ENCODE results near the gene VAMP5. TPM values are rescaled to one million over a fixed set of nuclear protein-coding genes. Genes with fewer than 3 reads are reported as not detected.
"Not testable (repeated sequence)": the region's sequence is repeated elsewhere in the genome, so short reads cannot be mapped to it uniquely, and the experiment has no call there.

VAMP5 gene
- total RNA-seq, 8 experiments from 2014 or later = 0.27 to 50.2 (median 4.1) TPM; not detected in 1

DNA sequence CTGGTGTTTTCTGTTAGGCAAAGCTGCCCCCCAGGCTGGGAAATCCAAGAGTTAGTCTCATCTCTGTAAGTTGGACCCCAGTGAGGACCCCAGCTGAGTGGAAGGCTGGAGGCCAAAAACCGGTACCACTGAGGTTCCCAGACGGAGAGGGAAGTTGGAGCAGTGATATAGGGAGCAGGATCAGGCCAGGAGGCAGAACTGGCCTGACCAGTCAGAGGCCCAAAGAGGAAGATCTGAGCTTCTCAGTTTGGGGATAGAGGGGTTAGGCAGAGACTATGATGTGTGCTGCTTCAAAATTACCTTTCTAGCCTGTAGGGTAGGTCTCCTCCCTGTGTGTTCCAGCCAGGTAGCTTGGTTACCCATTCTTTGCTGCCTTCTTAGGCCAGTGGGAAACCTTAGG lies 6.7 kb downstream of the VAMP5 start:
- Histone ChIP-seq H3K4me3 (no peak overlapping the region), H3K27ac (no peak overlapping the region), H3K4me1 (replicated peaks in 1 of 2) (peaks cover 5 to 8% of the 10 kb centered on the region in 2 donors)
- in situ Hi-C loops (cut with MboI; ENCODE audit: low pct_unique_long_range_greater_than_20kb in 2 of 9, low sequenced_read_pairs in 9 of 9, unreplicated experiment in 9 of 9) = no loop called here
- 42 to 63% methylated on average over 2 of the region's 2 CpGs; no CpG with 5 or more reads in 8 of the 10 experiments for WGBS, 10 experiments
- no peak for ATAC-seq (replicated peaks in 6 of 8)

DNA sequence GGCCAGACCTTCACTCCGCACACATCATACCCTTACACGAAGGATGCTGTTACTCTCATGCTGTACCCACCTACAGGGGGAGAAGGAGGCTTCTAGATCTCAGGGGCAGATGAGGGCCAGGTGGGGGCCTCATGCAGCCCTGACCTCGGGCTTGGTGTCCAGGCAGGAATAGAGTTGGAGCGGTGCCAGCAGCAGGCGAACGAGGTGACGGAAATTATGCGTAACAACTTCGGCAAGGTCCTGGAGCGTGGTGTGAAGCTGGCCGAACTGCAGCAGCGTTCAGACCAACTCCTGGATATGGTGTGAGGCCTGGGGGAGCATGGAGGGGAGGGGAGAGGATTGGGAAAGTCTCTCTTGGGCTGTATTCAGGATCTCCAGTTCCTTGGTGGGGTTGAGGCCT lies 7.3 kb downstream of the VAMP5 start:
- WGBS, 10 experiments = 53 to 87% methylated on average over 3 of the region's 12 CpGs; no CpG with 5 or more reads in 8 of the 10 experiments
- no peak for ATAC-seq (replicated peaks in 6 of 8)
- Histone ChIP-seq H3K4me3 (no peak overlapping the region), H3K27ac (no peak overlapping the region), H3K4me1 (replicated peaks in 1 of 2) (peaks cover 8 to 10% of the 10 kb centered on the region in 2 donors)
- in situ Hi-C loops (cut with MboI; ENCODE audit: low pct_unique_long_range_greater_than_20kb in 2 of 9, low sequenced_read_pairs in 9 of 9, unreplicated experiment in 9 of 9) = no loop called here

DNA sequence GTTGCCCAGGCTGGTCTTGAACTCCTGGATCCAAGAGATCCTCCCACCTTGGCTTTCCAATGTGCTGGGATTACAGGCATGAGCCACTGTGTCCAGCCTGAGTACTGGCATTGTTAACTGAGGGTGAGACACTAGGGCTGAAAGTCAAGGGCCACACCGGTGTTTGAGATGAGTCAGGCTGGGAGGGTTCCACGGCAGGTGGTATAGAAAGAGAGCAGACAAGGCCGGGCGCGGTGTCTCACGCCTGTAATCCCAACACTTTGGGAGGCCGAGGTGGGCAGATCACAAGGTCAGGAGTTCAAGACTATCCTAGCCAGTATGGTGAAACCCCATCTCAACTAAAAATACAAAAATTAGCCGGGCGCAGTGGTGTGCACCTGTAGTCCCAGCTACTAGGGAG lies 8.1 kb downstream of the VAMP5 start:
- H3K4me1 ChIP-seq (replicated peaks in 1 of 2) = peaks cover 10 to 13% of the 10 kb centered on the region in 2 donors
- in situ Hi-C loops (cut with MboI; ENCODE audit: low pct_unique_long_range_greater_than_20kb in 2 of 9, low sequenced_read_pairs in 9 of 9, unreplicated experiment in 9 of 9); H3K4me3 ChIP-seq; H3K27ac ChIP-seq; ATAC-seq (replicated peaks in 6 of 8): not testable (repeated sequence)
- 67 to 87% (median 81%) methylated on average over 1 to 9 of the region's 9 CpGs; no CpG with 5 or more reads in 7 of the 10 experiments for WGBS, 10 experiments

DNA sequence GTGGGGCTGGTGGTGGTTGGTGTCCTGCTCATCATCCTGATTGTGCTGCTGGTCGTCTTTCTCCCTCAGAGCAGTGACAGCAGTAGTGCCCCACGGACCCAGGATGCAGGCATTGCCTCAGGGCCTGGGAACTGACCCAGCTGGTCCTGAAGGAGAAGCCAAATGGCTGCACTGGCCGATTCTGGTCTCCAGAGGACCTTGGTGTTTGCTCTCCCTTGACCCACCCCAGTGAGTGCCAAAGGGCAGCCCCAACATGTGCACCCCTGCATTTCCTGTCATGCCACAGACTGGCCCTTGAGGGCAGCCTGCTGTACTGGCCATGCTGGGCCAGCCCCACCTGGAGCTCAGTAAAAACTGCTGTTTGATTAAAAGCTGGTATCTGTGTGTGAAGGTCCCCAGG lies 8.8 kb downstream of the VAMP5 start:
- no peak overlapping the region for H3K4me3 ChIP-seq
- 30 to 67% (median 40%) methylated on average over 1 to 2 of the region's 3 CpGs; no CpG with 5 or more reads in 7 of the 10 experiments for WGBS, 10 experiments
- in situ Hi-C loops (cut with MboI; ENCODE audit: low pct_unique_long_range_greater_than_20kb in 2 of 9, low sequenced_read_pairs in 9 of 9, unreplicated experiment in 9 of 9) = no loop called here
- no peak for ATAC-seq (replicated peaks in 6 of 8)
- peaks cover 10 to 13% of the 10 kb centered on the region in 2 donors for H3K4me1 ChIP-seq (replicated peaks in 1 of 2)
- H3K27ac ChIP-seq = no peak overlapping the region

DNA sequence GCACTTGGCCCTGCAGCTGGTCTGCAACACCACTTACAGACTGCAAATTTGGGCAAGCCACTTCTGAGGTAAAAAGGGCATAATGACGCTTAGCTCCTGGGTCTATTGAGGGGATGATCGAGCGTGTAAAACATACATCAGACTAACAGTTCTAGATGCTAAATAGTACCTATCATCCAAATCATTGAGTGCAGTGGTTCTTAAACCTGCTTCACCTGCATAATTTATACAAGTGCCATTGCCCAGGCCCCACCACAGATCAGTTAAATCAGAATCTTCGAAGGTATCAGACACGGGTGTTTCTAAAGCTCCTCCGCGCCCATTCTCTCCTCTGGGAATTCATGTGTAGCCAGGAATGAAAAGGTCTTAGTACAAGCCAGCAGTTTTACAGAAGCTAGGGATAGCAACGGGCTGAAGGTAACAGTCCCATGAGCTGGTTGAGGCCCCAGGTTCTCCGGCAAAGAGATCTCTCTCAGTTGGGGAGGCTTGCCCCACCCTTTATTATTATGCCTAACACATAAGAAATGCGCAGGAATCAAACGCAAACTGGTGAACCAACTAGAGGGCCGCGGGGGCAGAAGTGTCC lies 10.6 kb downstream of the VAMP5 start:
- peak overlapping the region; percentile 48 to 96 (median 86) for H3K4me3 ChIP-seq
- in situ Hi-C loops (cut with MboI; ENCODE audit: low pct_unique_long_range_greater_than_20kb in 2 of 9, low sequenced_read_pairs in 9 of 9, unreplicated experiment in 9 of 9) = no loop called here
- H3K27ac ChIP-seq = peak overlapping the region; percentile 75 to 95

DNA sequence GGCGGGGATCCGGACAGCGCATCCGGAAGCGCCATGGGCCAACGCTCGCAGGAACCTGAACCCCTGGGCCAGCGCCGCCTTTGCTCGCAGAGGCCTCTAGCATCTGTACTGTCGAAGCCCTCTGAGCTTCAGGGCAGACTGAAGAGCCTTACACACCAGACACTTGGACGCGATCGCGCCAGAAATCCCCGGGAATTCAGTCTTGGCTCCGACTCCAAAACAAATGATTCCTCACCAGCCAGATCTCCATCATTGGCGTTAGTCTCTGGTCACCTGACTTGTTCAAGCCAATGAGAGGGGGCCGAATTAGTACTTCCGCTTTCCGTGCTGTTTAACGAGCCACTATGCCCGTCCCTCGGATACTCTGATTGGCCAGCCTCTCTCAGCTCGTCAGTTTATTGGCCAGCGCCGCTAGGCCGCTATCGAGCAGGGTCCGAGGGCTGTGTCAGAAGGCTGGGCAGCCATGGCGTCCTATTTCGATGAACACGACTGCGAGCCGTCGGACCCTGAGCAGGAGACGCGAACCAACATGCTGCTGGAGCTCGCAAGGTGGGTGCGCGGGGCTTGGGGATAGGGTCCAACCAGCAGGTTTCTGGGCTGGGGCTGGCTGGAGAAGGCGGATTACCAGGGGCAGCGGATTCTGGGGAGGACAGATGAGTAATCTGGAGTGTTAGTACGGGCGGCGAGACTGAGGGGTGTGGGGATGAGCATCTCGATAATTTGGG lies 11.2 kb downstream of the VAMP5 start, which contains the start of gene RNF181:
RNF181 (plus strand) TSS at position 445 of the 725 bp plus-strand sequence; CDS start at position 464, 19 bp downstream.
- in situ Hi-C loops (cut with MboI; ENCODE audit: low pct_unique_long_range_greater_than_20kb in 2 of 9, low sequenced_read_pairs in 9 of 9, unreplicated experiment in 9 of 9) = no loop called here
- ATAC-seq (replicated peaks in 6 of 8) = peak; percentile 90 to 99 (median 99)
- Histone ChIP-seq H3K4me3 (peak within 1 kb of the TSS; percentile 48 to 96 (median 86)), H3K4me1 (replicated peaks in 1 of 2) (peaks cover 10 to 13% of the 10 kb centered on the region in 2 donors), H3K27ac (peak within 1 kb of the TSS; percentile 81 to 95)
- WGBS, 10 experiments = 0 to 1% (median 0%) methylated on average over 1 to 30 of the region's 47 CpGs; no CpG with 5 or more reads in 4 of the 10 experiments

More for the DNA sequence above, 10.6 kb downstream of the VAMP5 start:
- WGBS, 10 experiments = 0 to 33% (median 17%) methylated on average over 1 to 11 of the region's 13 CpGs; no CpG with 5 or more reads in 3 of the 10 experiments
- peaks cover 10 to 13% of the 10 kb centered on the region in 2 donors for H3K4me1 ChIP-seq (replicated peaks in 1 of 2)
- ATAC-seq (replicated peaks in 6 of 8) = no peak

DNA sequence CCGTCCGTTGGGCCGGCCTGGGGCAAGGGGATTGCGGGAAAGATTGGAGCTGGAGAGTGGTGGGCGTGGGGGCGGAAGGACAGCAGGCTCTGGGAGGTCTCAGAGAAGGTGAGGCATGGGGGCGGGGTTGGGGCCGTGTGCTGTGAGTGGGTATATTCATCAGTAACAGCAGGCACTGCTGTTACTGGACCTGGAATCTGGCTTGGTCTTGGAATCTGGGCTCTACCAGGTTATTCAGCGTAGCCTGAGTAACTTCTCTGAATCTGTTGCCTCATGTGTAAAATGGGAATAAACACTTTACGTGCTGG lies 11.7 kb downstream of the VAMP5 start:
- peak in 7 of 8 experiments; percentile 6 to 28 (median 21) for ATAC-seq (replicated peaks in 6 of 8)
- H3K27ac ChIP-seq = peak overlapping the region; percentile 81 to 95
- H3K4me1 ChIP-seq (replicated peaks in 1 of 2) = peaks cover 10 to 13% of the 10 kb centered on the region in 2 donors
- peak overlapping the region; percentile 48 to 96 (median 86) for H3K4me3 ChIP-seq
- in situ Hi-C loops (cut with MboI; ENCODE audit: low pct_unique_long_range_greater_than_20kb in 2 of 9, low sequenced_read_pairs in 9 of 9, unreplicated experiment in 9 of 9) = no loop called here
- WGBS, 10 experiments = 0 to 35% (median 0%) methylated on average over 1 to 3 of the region's 10 CpGs; no CpG with 5 or more reads in 6 of the 10 experiments

DNA sequence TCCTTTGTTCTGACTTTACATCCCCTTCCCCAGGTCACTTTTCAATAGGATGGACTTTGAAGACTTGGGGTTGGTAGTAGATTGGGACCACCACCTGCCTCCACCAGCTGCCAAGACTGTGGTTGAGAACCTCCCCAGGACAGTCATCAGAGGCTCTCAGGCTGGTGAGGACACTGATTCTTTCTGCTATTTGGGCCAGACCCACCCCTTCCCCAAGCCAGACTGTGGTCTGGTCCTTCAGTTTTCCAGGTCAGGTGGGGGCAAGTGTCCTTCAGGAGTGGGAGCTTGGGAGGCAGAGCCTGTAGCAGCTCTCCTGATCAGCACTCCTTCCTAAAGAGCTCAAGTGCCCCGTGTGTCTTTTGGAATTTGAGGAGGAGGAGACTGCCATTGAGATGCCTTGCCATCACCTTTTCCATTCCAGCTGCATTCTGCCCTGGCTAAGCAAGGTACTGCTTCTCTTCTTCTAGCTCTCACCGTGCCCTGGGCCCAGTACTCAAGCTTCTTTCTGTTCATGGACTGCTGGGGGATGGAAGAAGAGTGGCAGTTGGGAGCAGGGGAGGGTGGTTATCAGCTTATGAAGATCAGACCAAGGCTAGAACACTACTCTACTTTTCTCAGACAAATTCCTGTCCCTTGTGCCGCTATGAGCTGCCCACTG lies 12.4 kb downstream of the VAMP5 start:
- WGBS, 10 experiments = 83 to 100% (median 100%) methylated on average over 1 of the region's 3 CpGs; no CpG with 5 or more reads in 5 of the 10 experiments
- Histone ChIP-seq H3K27ac (no peak overlapping the region), H3K4me3 (peak overlapping the region; percentile 48 to 96 (median 86)), H3K4me1 (replicated peaks in 1 of 2) (peaks cover 13 to 16% of the 10 kb centered on the region in 2 donors)
- no peak for ATAC-seq (replicated peaks in 6 of 8)
- in situ Hi-C loops (cut with MboI; ENCODE audit: low pct_unique_long_range_greater_than_20kb in 2 of 9, low sequenced_read_pairs in 9 of 9, unreplicated experiment in 9 of 9) = no loop called here

DNA sequence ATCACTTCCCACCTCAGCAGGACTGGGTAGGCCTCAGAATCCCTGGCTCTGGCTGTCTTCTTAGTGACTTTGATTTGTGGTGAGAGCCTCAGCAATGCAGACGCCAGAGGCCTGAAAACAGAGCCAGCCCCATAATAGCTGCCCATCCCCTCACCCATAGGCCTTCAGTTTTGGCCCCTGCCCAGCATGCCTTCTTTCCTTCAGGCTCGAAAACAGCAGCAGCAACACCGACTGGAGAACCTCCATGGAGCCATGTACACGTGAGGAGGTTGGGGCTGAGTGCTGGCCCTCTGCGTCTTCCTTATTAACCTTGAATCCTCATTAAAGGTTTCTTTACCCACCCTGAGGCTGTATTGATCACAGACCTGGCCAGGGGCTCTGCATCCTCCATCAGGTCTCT lies 13.0 kb downstream of the VAMP5 start:
- in situ Hi-C loops (cut with MboI; ENCODE audit: low pct_unique_long_range_greater_than_20kb in 2 of 9, low sequenced_read_pairs in 9 of 9, unreplicated experiment in 9 of 9) = no loop called here
- Histone ChIP-seq H3K27ac (no peak overlapping the region), H3K4me3 (no peak overlapping the region), H3K4me1 (replicated peaks in 1 of 2) (peaks cover 15 to 17% of the 10 kb centered on the region in 2 donors)
- ATAC-seq (replicated peaks in 6 of 8) = no peak
- WGBS, 10 experiments = 60 to 100% (median 74%) methylated on average over 1 to 5 of the region's 5 CpGs; no CpG with 5 or more reads in 6 of the 10 experiments

DNA sequence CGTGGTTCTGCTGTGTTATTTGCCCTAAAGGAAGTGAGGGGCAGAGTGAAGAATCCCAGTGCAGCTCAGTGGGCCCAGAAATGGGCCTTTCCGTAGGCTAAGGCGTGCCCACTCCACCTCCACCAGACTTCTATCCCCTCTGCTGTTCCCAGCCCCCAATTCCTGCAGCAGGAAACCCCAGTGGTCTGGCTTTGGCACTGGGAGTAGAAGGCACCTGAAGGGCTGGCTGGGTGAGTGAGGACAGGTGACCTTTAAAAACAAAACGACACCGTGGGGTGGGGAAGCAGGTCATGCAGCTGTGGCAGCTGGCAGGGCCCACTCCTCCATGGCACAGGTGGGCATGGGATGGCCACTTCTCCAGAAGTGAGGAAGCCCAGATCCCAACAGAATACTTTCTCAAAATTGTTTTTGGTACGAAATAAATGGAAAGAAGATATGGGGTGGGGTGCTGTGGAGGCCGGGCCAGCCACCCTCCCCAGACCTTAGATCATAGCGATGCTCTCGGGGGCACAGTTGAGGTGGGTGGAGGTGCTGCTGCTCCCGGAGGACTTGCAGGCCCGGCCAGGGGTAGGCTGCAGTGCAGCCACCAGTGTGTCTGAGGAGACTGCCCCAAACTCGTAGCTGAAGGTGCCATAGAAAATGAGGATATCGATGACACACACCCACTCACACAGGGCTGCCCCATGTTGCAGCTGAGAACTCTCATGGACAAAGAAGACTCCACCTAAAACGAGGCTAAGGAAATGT lies 14.5 kb downstream of the VAMP5 start:
- Histone ChIP-seq H3K27ac (no peak overlapping the region), H3K4me3 (no peak overlapping the region), H3K4me1 (replicated peaks in 1 of 2) (peaks cover 19 to 21% of the 10 kb centered on the region in 2 donors)
- no peak for ATAC-seq (replicated peaks in 6 of 8)
- in situ Hi-C loops (cut with MboI; ENCODE audit: low pct_unique_long_range_greater_than_20kb in 2 of 9, low sequenced_read_pairs in 9 of 9, unreplicated experiment in 9 of 9) = no loop called here
- WGBS, 10 experiments = 27 to 88% (median 79%) methylated on average over 2 to 11 of the region's 14 CpGs; no CpG with 5 or more reads in 5 of the 10 experiments

DNA sequence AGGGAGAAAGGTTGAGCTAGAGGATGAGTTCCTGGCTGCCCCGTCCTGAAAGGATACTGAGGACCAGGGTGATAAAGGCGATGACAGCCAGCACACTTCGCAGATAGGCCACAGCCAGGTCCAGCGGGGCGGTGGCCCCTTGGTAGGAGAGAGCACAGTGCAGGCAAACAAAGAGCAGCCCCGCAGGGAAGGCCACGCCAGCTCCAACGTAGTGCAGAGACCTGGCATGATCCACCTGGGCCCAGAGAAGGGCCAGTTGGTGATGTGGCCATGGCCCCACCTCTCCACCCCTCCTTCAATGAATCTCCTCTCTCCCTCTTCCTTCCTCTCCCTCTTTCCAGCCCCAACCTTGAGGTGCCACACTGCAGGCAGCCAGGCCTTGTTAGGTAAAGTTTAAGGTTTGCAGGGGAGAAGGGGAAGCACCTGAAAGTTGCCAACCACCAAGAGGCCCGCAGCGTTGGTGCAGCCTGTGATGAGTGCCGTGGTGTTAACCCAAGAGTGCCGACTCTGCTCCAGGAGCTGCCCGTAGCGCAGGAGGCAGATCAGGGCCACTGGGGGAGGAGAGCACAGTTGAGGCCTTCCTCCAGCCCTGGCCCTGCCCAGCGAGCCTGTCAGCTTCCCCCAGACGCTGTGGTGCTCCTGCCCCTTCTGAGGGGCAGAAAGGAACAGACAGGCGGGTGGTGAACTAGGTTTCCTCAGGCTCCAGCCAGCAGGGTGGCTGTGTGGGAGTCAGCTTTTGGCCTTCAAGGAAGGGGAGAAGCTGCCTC lies 15.4 kb downstream of the VAMP5 start:
- WGBS, 10 experiments = 70 to 100% (median 93%) methylated on average over 1 to 5 of the region's 17 CpGs; no CpG with 5 or more reads in 5 of the 10 experiments
- in situ Hi-C loops (cut with MboI; ENCODE audit: low pct_unique_long_range_greater_than_20kb in 2 of 9, low sequenced_read_pairs in 9 of 9, unreplicated experiment in 9 of 9) = no loop called here
- H3K27ac ChIP-seq = no peak overlapping the region

DNA sequence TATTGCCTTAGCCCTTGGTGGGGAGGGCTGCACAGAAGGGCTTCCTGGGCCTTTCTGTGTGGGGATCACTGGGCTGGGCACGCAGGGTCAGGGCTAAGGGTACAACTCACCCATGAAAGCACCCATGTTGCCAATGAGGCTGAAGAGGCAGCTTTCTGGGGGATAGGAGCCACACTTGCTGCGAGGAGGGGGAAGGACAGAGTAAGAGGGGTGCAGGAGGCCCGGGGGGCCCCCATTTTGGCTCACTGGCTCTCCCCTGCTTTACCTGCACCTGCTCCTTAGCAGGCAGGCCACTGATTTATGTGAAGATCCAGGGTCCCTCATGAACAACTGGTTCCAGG lies 16.0 kb downstream of the VAMP5 start:
- no peak overlapping the region for H3K4me3 ChIP-seq
- WGBS, 10 experiments = no CpG with 5 or more reads among the region's 3 CpGs
- no peak for ATAC-seq (replicated peaks in 6 of 8)
- in situ Hi-C loops (cut with MboI; ENCODE audit: low pct_unique_long_range_greater_than_20kb in 2 of 9, low sequenced_read_pairs in 9 of 9, unreplicated experiment in 9 of 9) = no loop called here
- no peak overlapping the region for H3K27ac ChIP-seq
- H3K4me1 ChIP-seq (replicated peaks in 1 of 2) = peaks cover 16 to 17% of the 10 kb centered on the region in 2 donors

More for the DNA sequence above, 15.4 kb downstream of the VAMP5 start:
- H3K4me3 ChIP-seq = no peak overlapping the region
- ATAC-seq (replicated peaks in 6 of 8) = no peak
- H3K4me1 ChIP-seq (replicated peaks in 1 of 2) = peaks cover 17 to 19% of the 10 kb centered on the region in 2 donors

All from motor neuron (in vitro differentiated cells).